Cardiac septum (tissue), 1 donor: ENCODE data around the gene MYBPC2. TPM values are rescaled to one million over a fixed set of nuclear protein-coding genes. Genes with fewer than 3 reads are reported as not detected.
A peak's percentile ranks its signal among the peaks of the same experiment; 100 is the strongest.
"Not testable (repeated sequence)": the region's sequence is repeated elsewhere in the genome, so short reads cannot be mapped to it uniquely, and the experiment has no call there.

Source experiments
- DNase-seq: peaks from one replicate; pipeline ENCODE4 v3.0.0-alpha.2; 2020; ENCODE audit warnings: low spot score
- intact Hi-C: fragments of 100-400 bp; cut with DNase I; formaldehyde crosslinking; loops from one replicate; pipeline ENCODE4 v1.14.0; 2022
- total RNA-seq: library from RNA; stranded (reverse); fragmentation: NEBNext Ultra II Directional; extraction: Animal tissue kit (Norgen Biotek cat#: 25700); gene quantifications from one replicate; pipeline ENCODE4 v1.2.1, GENCODE V29; 2021
- donor health status: DM: no; HTN: no; CAD: no.

Gene MYBPC2
- total RNA-seq, 1 donor from 2014 or later = not detected

GRCh38 chr19:50423279-50424113 is 9.2 kb upstream of the MYBPC2 start:
- intact Hi-C loops = no loop called here

GRCh38 chr19:50425581-50425980 is 7.1 kb upstream of the MYBPC2 start:
- DNase-seq = no peak
- intact Hi-C loops = no loop called here

More at GRCh38 chr19:50423279-50424113, 9.2 kb upstream of the MYBPC2 start:
- no peak for DNase-seq

- intact Hi-C loops = no loop called here
- DNase-seq = no peak
These were observed 5.3 kb upstream of the MYBPC2 start for GRCh38 chr19:50427318-50427925.

DNA sequence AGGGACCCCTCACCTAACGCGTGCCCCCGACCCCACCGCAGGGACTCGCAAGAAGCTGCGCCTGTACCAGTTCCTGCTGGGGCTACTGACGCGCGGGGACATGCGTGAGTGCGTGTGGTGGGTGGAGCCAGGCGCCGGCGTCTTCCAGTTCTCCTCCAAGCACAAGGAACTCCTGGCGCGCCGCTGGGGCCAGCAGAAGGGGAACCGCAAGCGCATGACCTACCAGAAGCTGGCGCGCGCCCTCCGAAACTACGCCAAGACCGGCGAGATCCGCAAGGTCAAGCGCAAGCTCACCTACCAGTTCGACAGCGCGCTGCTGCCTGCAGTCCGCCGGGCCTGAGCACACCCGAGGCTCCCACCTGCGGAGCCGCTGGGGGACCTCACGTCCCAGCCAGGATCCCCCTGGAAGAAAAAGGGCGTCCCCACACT is 4.7 kb upstream of the MYBPC2 start:
- intact Hi-C loops = no loop called here

GRCh38 chr19:50428772-50429463 is 3.8 kb upstream of the MYBPC2 start:
- no peak for DNase-seq
- intact Hi-C loops = no loop called here

More for the DNA sequence above, 4.7 kb upstream of the MYBPC2 start:
- DNase-seq = peak; percentile 91

DNA sequence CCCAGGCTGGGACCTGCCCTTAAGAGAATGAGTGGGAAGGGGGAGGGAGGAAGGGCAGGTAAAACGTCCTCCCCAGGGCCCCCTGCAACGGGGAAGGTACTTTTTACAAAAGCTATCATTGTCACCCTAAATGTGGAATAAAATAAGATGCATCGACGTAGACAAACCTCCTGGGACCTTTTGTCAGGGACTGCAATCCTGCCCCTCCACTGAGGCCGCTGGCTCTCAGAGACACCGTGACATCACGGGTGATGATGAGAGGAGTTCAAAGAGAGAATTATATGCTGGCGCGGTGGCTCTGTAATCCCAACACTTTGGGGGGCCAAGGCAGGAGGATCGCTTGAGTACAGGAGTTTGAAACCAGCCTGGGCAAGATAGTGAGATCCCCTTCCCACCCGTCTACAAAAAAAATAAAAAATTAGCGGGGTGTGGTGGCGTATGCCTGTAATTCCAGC is 1.8 kb upstream of the MYBPC2 start:
- intact Hi-C loops = no loop called here
- DNase-seq = no peak

- peak; percentile 94 for DNase-seq
- intact Hi-C loops = no loop called here
These were observed 1.1 kb upstream of the MYBPC2 start for GRCh38 chr19:50431343-50432220.

- no peak for DNase-seq
- intact Hi-C loops = no loop called here
These were observed 799 bp downstream of the MYBPC2 start for GRCh38 chr19:50433201-50434180.

DNA sequence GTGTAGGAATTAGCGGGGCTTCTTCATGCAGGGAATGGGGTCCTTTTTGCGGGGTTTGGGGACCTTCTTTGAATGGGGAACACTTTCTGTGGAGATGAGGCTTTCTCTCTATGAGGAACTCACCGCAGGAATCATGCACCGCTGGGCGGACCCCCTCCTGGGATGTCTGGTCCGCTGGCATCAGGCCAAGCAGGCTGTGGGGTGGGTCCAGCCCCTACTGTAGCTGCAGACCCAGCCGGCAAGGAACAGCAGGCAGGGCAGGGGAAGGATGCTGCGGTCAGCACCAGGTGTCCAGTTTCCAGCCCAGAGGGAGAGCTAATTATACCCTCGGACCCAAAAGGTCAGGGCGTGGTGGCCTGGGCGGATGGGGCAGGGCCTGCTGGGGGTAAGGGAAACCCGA is 1.8 kb downstream of the MYBPC2 start:
- intact Hi-C loops = no loop called here
- DNase-seq = no peak

GRCh38 chr19:50435221-50435620 is 2.5 kb downstream of the MYBPC2 start:
- intact Hi-C loops = no loop called here
- no peak for DNase-seq

GRCh38 chr19:50435627-50436026 is 2.9 kb downstream of the MYBPC2 start:
- no peak for DNase-seq
- intact Hi-C loops = no loop called here

DNA sequence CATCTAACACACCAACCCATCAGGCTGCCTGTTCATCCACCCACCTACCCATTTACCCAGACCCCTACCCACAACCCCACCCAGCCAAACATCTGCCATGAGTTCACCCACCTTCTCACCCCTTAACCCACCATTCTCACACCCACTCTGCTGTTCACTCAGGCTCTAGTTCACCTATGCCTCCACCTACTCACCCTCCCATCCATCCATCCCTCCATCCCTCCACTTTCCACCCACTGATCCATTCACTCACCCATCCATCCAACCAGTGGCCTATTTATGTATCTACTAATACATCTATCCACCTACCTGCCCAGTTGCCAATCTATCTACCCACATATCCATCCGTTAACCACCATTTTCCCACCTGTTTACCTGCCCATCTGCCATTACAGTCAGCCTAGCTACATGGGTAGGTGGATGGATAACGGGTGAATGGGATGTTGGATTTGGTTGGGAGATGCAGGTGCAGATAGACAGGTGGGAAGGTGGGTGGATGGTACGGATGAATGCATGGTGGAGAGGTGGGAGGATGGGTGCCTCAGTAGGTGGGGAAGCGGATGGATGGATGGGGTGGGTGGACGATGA is 5.3 kb downstream of the MYBPC2 start:
- intact Hi-C loops = no loop called here
- DNase-seq = no peak

DNA sequence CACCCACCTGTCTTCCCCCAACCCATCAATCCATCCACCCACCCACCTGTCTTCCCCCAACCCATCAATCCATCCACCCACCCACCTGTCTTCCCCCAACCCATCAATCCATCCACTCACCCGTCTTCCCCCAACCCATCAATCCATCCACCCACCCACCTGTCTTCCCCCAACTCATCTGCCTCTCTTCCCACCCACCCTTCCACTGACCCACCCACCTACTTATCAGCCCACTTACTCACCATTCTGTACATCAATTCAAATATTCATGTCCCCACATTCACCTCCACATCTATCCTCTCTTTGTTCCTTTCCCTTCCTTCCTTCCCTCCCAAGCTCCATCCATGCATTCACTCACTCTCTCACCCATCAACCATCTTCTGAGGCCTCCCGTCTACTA is 6.4 kb downstream of the MYBPC2 start:
- intact Hi-C loops, DNase-seq: not testable (repeated sequence)

- no peak for DNase-seq
- intact Hi-C loops = no loop called here
These were observed 11.4 kb downstream of the MYBPC2 start for GRCh38 chr19:50444059-50444458.

DNA sequence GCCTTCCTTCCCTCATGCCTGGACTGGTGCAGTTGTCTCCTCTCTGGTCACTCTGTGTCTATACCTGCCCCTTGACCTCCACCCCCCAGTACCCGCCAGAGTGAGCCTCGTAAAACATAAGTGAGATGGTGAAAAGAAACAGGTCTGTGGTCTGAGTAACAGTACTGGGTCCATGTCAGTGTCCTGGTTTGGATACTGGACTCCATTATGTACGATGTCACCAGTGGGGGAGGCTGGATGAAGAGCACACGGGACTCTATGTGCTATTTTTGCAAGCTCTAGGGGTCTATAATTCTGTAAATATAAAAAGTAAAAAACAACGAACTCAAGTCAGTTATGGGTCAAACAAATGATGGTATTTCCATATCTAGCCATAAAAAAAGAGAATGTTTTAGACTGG is 14.4 kb downstream of the MYBPC2 start:
- intact Hi-C loops = no loop called here
- no peak for DNase-seq

- no peak for DNase-seq
- intact Hi-C loops = no loop called here
These were observed 15.1 kb downstream of the MYBPC2 start for GRCh38 chr19:50447750-50448149.

DNA sequence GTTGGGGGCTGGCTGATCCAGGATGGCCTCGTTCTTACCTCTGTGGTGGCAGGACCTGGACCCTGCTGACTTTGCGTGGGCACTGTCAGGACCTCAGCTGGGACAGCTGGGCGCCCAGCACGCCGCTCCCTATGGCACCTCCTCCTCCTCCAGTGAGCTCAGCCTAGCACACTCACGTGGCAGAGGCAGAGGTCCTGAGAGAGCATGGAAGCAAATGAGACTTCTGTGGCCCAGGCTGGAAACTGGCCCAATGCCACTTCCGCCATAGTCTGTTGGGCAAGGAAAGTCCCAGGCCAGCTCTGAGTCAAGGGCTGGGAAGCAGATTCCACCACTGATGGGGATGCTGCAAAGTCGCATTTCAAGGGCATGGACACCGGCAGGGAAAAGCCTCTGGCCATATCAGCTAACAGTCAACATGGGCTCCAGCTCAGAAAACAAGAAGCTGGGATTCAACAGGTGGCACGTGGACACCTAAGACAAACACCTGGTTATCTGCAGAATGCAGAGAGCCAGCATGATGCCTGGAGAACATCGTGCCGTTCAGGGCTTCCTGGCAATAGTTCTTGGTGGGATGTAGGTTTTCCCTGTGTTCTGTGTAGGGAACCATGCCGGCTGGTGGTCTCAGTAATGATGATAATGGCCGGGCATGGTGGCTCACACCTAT is 16.7 kb downstream of the MYBPC2 start:
- DNase-seq = no peak
- intact Hi-C loops = no loop called here
